Fibroblast of the aortic adventitia (primary cell): ENCODE results near the gene LANCL2. TPM values are rescaled to one million over a fixed set of nuclear protein-coding genes. Genes with fewer than 3 reads are reported as not detected.
"Not testable (repeated sequence)": the region's sequence is repeated elsewhere in the genome, so short reads cannot be mapped to it uniquely, and the experiment has no call there.

Experiments used
- DNase-seq: peaks from one replicate; pipeline ENCODE4 v3.0.0-alpha.2; 2010; ENCODE audit warnings: low read depth
- H3K4me3 ChIP-seq: 2 replicates; pipeline ENCODE4 v1.5.1; 2011; ENCODE audit warnings: low read depth, mild to moderate bottlenecking, control low read depth, low read length, moderate library complexity
- CTCF ChIP-seq: IDR thresholded peaks from 2 replicates; pipeline ENCODE4 v1.5.1; 2011; ENCODE audit warnings: mild to moderate bottlenecking, low read length, control low read depth, inconsistent platforms; ENCODE audit not compliant: insufficient read depth
- total RNA-seq: library from RNA; depleted of rRNA; stranded (reverse); fragments of >200 nt; gene quantifications from 2 replicates; pipeline ENCODE4 v1.2.3, GENCODE V29; 2012; ENCODE audit warnings: low replicate concordance

Gene LANCL2
- total RNA-seq, 1 donor = 14.6 TPM

- no peak for TF ChIP-seq CTCF
- no peak for DNase-seq
- H3K4me3 ChIP-seq = no peak overlapping the region
Measured at GRCh38 chr7:55400191-55400590, 35.1 kb downstream of the LANCL2 start.

GRCh38 chr7:55402506-55402905, 37.4 kb downstream of the LANCL2 start:
- not testable (repeated sequence) for DNase-seq, H3K4me3 ChIP-seq

GRCh38 chr7:55405856-55406541, 40.9 kb downstream of the LANCL2 start:
- TF ChIP-seq CTCF = no peak
- H3K4me3 ChIP-seq = no peak overlapping the region
- DNase-seq = no peak

GRCh38 chr7:55409482-55410225, 44.5 kb downstream of the LANCL2 start:
- TF ChIP-seq CTCF = no peak
- no peak overlapping the region for H3K4me3 ChIP-seq
- no peak for DNase-seq

GRCh38 chr7:55410667-55411239, 45.6 kb downstream of the LANCL2 start:
- no peak for DNase-seq
- TF ChIP-seq CTCF = no peak
- H3K4me3 ChIP-seq = no peak overlapping the region

- H3K4me3 ChIP-seq = no peak overlapping the region
- no peak for DNase-seq
- TF ChIP-seq CTCF = no peak
Measured at GRCh38 chr7:55411844-55412243, 46.7 kb downstream of the LANCL2 start.

- no peak overlapping the region for H3K4me3 ChIP-seq
- DNase-seq = no peak
- no peak for TF ChIP-seq CTCF
Measured at GRCh38 chr7:55413442-55413841, 48.3 kb downstream of the LANCL2 start.
